Breast epithelium (tissue), 4 donors: Measurements from ENCODE around the gene KIF1A. TPM values are rescaled to one million over a fixed set of nuclear protein-coding genes. Genes with fewer than 3 reads are reported as not detected.

ENCODE experiments used
- DNase-seq, 2 donors: peaks; one replicate each; pipeline ENCODE4 v3.0.0-alpha.2; 2019; ENCODE audit warnings: low spot score in 2 of 2
- H3K27ac ChIP-seq, 2 donors: fragments of 200-600 bp; sonication (generic) in 1 of 2; one replicate each; pipeline ENCODE4 v1.5.1; 2016 to 2019; ENCODE audit warnings: mild to moderate bottlenecking in 1 of 2
- H3K27me3 ChIP-seq, 2 donors: fragments of 200-600 bp; sonication (generic) in 1 of 2; one replicate each; pipeline versions ENCODE4 v1.5.1 to v1.6.0; 2017 to 2019; ENCODE audit warnings: control low read depth in 1 of 2, mild to moderate bottlenecking in 1 of 2
- H3K36me3 ChIP-seq: fragments of 200-600 bp; one replicate; pipeline ENCODE4 v1.5.1; 2019
- H3K4me1 ChIP-seq, 2 donors: fragments of 200-600 bp; sonication (generic); one replicate each; pipeline ENCODE4 v1.5.1; 2016 to 2019; ENCODE audit warnings: control low read depth in 1 of 2
- H3K4me3 ChIP-seq, 3 donors: fragments of 200-600 bp; sonication (generic); 1 replicate in 2 of 3; 2 replicates in 1 of 3; pipeline ENCODE4 v1.5.1; 2016 to 2019; ENCODE audit warnings: mild to moderate bottlenecking in 3 of 3, moderate library complexity in 2 of 3
- H3K9me3 ChIP-seq, 2 donors: fragments of 200-600 bp; sonication (generic) in 1 of 2; one replicate each; pipeline ENCODE4 v1.5.1; 2016 to 2019; ENCODE audit warnings: control low read depth in 1 of 2
- POLR2A ChIP-seq: fragments of 450-650 bp; IDR thresholded peaks from one replicate; pipeline ENCODE4 v1.6.1; 2016; ENCODE audit warnings: antibody characterized with exemption, mild to moderate bottlenecking, moderate library complexity
- POLR2AphosphoS5 ChIP-seq, 3 donors: sonication (generic); formaldehyde crosslinking; IDR thresholded peaks; one replicate each; pipeline ENCODE4 v1.6.1; 2017; ENCODE audit warnings: antibody characterized with exemption in 3 of 3
- intact Hi-C: fragments of 100-400 bp; cut with DNase I; formaldehyde crosslinking; loops from one replicate; pipeline ENCODE4 v1.15.1; 2023; ENCODE audit warnings: low total_unique reads
- total RNA-seq, 3 donors: library from RNA; depleted of rRNA; stranded (reverse); fragments of >200 nt; gene quantifications; one replicate each; pipeline ENCODE4 v1.1.0, GENCODE V29; 2016
- TF ChIP-seq, protein P1 (sequence below), 3 donors: fragments of 450-650 bp; IDR thresholded peaks; one replicate each; pipeline ENCODE4 v1.5.1; 2016 to 2017; ENCODE audit warnings: antibody characterized with exemption in 3 of 3, mild to moderate bottlenecking in 3 of 3, moderate library complexity in 3 of 3

KIF1A gene
- total RNA-seq, 3 donors from 2014 or later: under 0.01 to 0.29 TPM; not detected in 1

GRCh38 chr2:240717681-240718581 is 102.1 kb downstream of the KIF1A start:
- Histone ChIP-seq H3K9me3 (no peaks in the 10 kb centered on the region), H3K27ac (no peak overlapping the region), H3K4me3 (no peak overlapping the region), H3K4me1 (no peaks in the 10 kb centered on the region), H3K36me3 (no peaks in the 10 kb centered on the region), H3K27me3 (peaks cover 0 to 6% of the 10 kb centered on the region in 2 donors)
- DNase-seq: no peak
- intact Hi-C loops: no loop called here
- no peak for TF ChIP-seq POLR2AphosphoS5 (IDR thresholded peaks at IDR 0.05)
- TF ChIP-seq, protein P1, sequence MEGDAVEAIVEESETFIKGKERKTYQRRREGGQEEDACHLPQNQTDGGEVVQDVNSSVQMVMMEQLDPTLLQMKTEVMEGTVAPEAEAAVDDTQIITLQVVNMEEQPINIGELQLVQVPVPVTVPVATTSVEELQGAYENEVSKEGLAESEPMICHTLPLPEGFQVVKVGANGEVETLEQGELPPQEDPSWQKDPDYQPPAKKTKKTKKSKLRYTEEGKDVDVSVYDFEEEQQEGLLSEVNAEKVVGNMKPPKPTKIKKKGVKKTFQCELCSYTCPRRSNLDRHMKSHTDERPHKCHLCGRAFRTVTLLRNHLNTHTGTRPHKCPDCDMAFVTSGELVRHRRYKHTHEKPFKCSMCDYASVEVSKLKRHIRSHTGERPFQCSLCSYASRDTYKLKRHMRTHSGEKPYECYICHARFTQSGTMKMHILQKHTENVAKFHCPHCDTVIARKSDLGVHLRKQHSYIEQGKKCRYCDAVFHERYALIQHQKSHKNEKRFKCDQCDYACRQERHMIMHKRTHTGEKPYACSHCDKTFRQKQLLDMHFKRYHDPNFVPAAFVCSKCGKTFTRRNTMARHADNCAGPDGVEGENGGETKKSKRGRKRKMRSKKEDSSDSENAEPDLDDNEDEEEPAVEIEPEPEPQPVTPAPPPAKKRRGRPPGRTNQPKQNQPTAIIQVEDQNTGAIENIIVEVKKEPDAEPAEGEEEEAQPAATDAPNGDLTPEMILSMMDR (IDR thresholded peaks at IDR 0.05): no peak
- no peak for TF ChIP-seq POLR2A

DNA sequence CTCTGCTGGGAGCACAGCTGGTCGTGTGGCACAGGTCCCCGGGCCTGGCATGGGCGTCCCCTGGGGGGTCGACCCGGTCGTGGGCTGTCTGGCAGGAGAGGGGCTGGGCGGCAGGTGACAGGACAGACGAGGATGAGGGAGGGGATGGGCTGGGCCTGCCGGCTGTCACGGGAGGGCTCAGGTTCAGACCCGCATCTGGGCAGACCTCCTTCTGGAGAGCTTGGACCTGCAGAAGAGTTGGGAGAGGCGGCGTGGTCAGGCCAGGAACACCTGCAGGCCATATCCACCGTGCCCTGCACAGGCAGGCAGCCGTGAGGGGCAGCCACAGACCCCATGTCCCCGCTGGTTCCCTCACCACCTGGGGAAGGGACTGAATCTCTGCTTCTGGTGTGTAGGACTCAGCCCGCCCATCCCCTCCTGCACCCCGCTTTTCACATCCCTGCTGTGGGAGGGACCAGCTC is 102.8 kb downstream of the KIF1A start:
- intact Hi-C loops: no loop called here
- DNase-seq: no peak
- Histone ChIP-seq H3K9me3 (no peaks in the 10 kb centered on the region), H3K27me3 (peaks cover 0 to 6% of the 10 kb centered on the region in 2 donors), H3K27ac (no peak overlapping the region), H3K4me1 (no peaks in the 10 kb centered on the region), H3K4me3 (no peak overlapping the region), H3K36me3 (no peaks in the 10 kb centered on the region)
- TF ChIP-seq, protein P1 (IDR thresholded peaks at IDR 0.05): no peak
- no peak for TF ChIP-seq POLR2A

DNA sequence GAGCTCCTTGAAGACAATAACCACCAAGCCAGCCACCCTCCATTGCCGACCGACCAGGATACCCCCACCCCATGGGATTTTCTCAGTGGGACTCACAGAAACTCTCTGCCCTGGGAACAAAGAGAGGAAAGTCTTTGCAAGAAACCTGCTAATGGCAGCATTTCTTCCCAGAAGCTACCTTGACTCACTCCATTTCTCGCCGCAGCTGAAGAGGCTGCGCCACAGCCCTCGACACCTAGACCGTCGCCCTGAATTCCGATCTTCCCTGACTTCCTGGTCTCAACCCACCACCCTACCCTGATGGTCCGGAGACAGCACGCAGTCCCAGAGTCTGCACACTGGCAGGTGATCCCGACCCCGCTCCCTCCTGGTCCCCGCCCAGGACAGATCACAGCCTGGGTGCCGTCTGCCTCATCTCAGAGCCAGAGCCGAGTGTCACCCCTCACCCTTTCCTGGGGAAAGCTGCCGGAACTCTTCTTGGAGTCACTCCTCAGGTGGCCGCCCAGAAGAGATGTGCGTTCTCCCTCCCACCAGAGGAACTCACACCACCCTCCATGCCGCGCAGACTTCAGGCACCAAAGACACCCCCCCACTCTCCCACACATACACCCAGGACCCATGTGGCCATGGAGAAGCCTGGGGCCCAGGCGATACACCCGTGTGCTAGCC is 103.8 kb downstream of the KIF1A start:
- DNase-seq: no peak
- Histone ChIP-seq H3K4me1 (no peaks in the 10 kb centered on the region), H3K36me3 (no peaks in the 10 kb centered on the region), H3K9me3 (no peaks in the 10 kb centered on the region), H3K27me3 (peaks cover 0 to 6% of the 10 kb centered on the region in 2 donors), H3K4me3 (no peak overlapping the region), H3K27ac (no peak overlapping the region)
- intact Hi-C loops: no loop called here
- TF ChIP-seq POLR2AphosphoS5 (IDR thresholded peaks at IDR 0.05) (no peak), POLR2A (no peak)
- TF ChIP-seq, protein P1 (IDR thresholded peaks at IDR 0.05): no peak

DNA sequence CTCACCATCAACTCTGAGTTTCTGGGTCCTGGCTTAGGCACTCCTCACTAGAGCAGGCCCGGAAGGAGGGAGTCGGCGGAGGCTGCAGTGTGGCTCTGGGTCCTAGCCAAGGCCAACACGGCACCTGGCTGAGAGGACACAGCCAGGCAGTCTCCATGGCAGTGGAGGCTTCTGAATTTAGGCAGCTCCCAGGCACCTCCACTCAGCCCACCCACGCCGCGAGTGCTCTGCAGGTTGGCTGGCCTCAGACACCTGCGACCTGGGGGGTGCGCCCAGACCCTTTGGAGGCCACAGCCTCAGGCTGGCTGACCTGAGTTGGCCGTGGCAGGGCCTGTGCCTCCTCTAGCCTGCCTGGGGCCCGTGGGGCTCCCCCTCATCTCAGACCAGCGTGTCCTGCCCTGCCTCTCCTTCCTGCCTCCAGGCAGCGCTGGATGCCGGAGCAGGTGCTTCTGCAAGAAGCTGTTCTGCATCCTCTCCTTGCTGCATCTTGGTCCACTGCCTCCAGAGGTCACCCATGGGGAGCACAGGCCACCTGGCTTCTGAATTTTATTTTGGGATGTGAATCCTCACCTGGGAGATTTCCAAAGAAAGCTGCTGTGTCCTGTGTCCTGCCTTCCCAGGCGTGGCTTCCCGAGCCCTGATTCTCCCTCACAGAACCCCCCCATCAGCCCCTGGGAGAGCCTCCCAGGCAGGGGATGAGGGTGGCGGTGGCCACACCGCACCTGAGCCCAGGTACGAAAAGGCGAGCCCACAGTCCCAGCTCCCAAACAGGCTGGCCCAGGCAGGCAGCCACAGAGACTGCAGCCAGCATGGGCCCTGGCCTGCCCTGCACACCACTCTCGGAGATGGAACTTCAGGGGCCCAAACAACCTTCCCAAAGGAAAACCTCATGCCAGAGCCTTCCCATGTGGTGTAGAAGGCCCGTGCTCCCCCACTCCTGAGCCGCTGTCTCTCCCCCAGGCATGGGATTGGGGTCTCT is 105.0 kb downstream of the KIF1A start:
- no peak for DNase-seq
- Histone ChIP-seq H3K27ac (no peak overlapping the region), H3K4me1 (no peaks in the 10 kb centered on the region), H3K36me3 (no peaks in the 10 kb centered on the region), H3K27me3 (peaks cover 0 to 6% of the 10 kb centered on the region in 2 donors), H3K9me3 (no peaks in the 10 kb centered on the region), H3K4me3 (no peak overlapping the region)
- TF ChIP-seq, protein P1 (IDR thresholded peaks at IDR 0.05): no peak
- TF ChIP-seq POLR2AphosphoS5 (IDR thresholded peaks at IDR 0.05) (no peak), POLR2A (no peak)
- intact Hi-C loops: no loop called here
